GM23338 (cell line): ENCODE data around the gene LCP2. TPM values are rescaled to one million over a fixed set of nuclear protein-coding genes. Genes with fewer than 3 reads are reported as not detected.

Experiments
- ATAC-seq: fragments of 200-7000 bp; cut with Tn5 transposase; 3 replicates; pipeline ENCODE4 v1.9.1; 2020
- DNase-seq: peaks from one replicate; pipeline ENCODE4 v3.0.0-alpha.2; 2015; ENCODE audit warnings: low spot score
- H2AFZ ChIP-seq: fragments of 200-600 bp; sonication (generic); 2 replicates; pipeline ENCODE4 v1.8.0; 2016; ENCODE audit warnings: antibody characterized with exemption, mild to moderate bottlenecking, moderate library complexity
- H3F3A ChIP-seq: fragments of 200-600 bp; sonication (generic); replicated peaks from 2 replicates; pipeline ENCODE4 v1.8.0; 2017; ENCODE audit warnings: antibody characterized with exemption, mixed run types, low read depth
- H3K27ac ChIP-seq: fragments of 200-600 bp; sonication (generic); 2 replicates; pipeline ENCODE4 v1.6.1; 2016; ENCODE audit warnings: low read depth
- H3K27me3 ChIP-seq: fragments of 200-600 bp; sonication (generic); 2 replicates; pipeline ENCODE4 v1.8.0; 2016; ENCODE audit warnings: mild to moderate bottlenecking, mixed run types, moderate library complexity; ENCODE audit not compliant: insufficient read depth
- H3K36me3 ChIP-seq: fragments of 200-600 bp; sonication (generic); 2 replicates; pipeline ENCODE4 v1.8.0; 2016; ENCODE audit warnings: mild to moderate bottlenecking; ENCODE audit not compliant: insufficient read depth
- H3K4me1 ChIP-seq: fragments of 200-600 bp; sonication (generic); 2 replicates; pipeline ENCODE4 v1.8.0; 2016; ENCODE audit warnings: mild to moderate bottlenecking, moderate library complexity; ENCODE audit not compliant: insufficient read depth
- H3K4me2 ChIP-seq: fragments of 200-600 bp; sonication (generic); 2 replicates; pipeline ENCODE4 v1.7.1; 2017; ENCODE audit warnings: mixed run types
- H3K4me3 ChIP-seq: fragments of 200-600 bp; sonication (generic); 2 replicates; pipeline ENCODE4 v1.6.1; 2016; ENCODE audit warnings: mixed run types
- H3K79me2 ChIP-seq: fragments of 200-600 bp; sonication (generic); replicated peaks from 2 replicates; pipeline ENCODE4 v1.8.0; 2017; ENCODE audit warnings: mild to moderate bottlenecking; ENCODE audit not compliant: insufficient read depth
- H3K9me2 ChIP-seq: fragments of 200-600 bp; sonication (generic); 2 replicates; pipeline ENCODE4 v1.8.0; 2017; ENCODE audit not compliant: insufficient read depth
- H4K20me1 ChIP-seq: fragments of 200-600 bp; sonication (generic); replicated peaks from 2 replicates; pipeline ENCODE4 v1.8.0; 2017; ENCODE audit warnings: mild to moderate bottlenecking; ENCODE audit not compliant: insufficient read depth
- H3K27ac Mint-ChIP-seq: 2 replicates; pipeline ENCODE4 v1.8.0; 2020; ENCODE audit warnings: inconsistent platforms, mild to moderate bottlenecking, moderate library complexity, mixed read lengths
- H3K27me3 Mint-ChIP-seq: 3 replicates; pipeline ENCODE4 v1.8.0; 2022; ENCODE audit warnings: low read depth, mild to moderate bottlenecking, moderate library complexity, mixed read lengths, inconsistent platforms; ENCODE audit not compliant: insufficient read depth, poor library complexity
- H3K36me3 Mint-ChIP-seq: 3 replicates; pipeline ENCODE4 v1.8.0; 2021; ENCODE audit warnings: low read depth, mild to moderate bottlenecking, inconsistent platforms, moderate library complexity, mixed read lengths
- H3K4me1 Mint-ChIP-seq: 3 replicates; pipeline ENCODE4 v1.8.0; 2020; ENCODE audit warnings: mild to moderate bottlenecking, inconsistent platforms, mixed read lengths
- H3K4me3 Mint-ChIP-seq: 3 replicates; pipeline ENCODE4 v1.8.0; 2021; ENCODE audit warnings: moderate library complexity, mild to moderate bottlenecking, inconsistent platforms, mixed read lengths
- H3K9me3 Mint-ChIP-seq: 3 replicates; pipeline ENCODE4 v1.8.0; 2020; ENCODE audit warnings: moderate library complexity, mild to moderate bottlenecking, inconsistent platforms, mixed read lengths
- CREB1 ChIP-seq: fragments of 250-450 bp; sonication (Bioruptor Pico); IDR thresholded peaks from 2 replicates; pipeline ENCODE4 v1.5.0; 2020; ENCODE audit warnings: low read depth, mild to moderate bottlenecking, moderate library complexity
- EZH2 ChIP-seq: fragments of 200-600 bp; sonication (generic); IDR thresholded peaks from one replicate; pipeline ENCODE4 v1.8.0; 2017; ENCODE audit warnings: antibody characterized with exemption, mild to moderate bottlenecking, low read depth; ENCODE audit not compliant: unreplicated experiment
- NANOG ChIP-seq: IDR thresholded peaks from 2 replicates; pipeline ENCODE4 v1.6.1; 2016; ENCODE audit warnings: antibody characterized with exemption, borderline replicate concordance
- REST ChIP-seq: IDR thresholded peaks from one replicate; pipeline ENCODE4 v1.6.1; 2018; ENCODE audit warnings: antibody characterized with exemption; ENCODE audit not compliant: unreplicated experiment
- ZNF114 ChIP-seq: fragments of 250-450 bp; sonication (Bioruptor Pico); IDR thresholded peaks from 2 replicates; pipeline ENCODE4 v1.5.0; 2020; ENCODE audit warnings: mild to moderate bottlenecking, moderate library complexity
- ZNF331 ChIP-seq: fragments of 250-450 bp; sonication (Bioruptor Pico); IDR thresholded peaks from 2 replicates; pipeline ENCODE4 v1.5.0; 2020; ENCODE audit warnings: low read depth, mild to moderate bottlenecking, moderate library complexity
- polyA plus RNA-seq: library from polyadenylated mRNA; unstranded; fragments of >200 nt; fragmentation: Nextera tagmentation; extraction: Ambion mirVana; gene quantifications from 2 replicates; pipeline ENCODE4 v1.2.1, GENCODE V29; 2016
- total RNA-seq: library from RNA; depleted of rRNA; stranded (reverse); fragments of >200 nt; shearing (Covaris generic); gene quantifications from 2 replicates; pipeline ENCODE4 v1.2.3, GENCODE V29; 2014
- TF ChIP-seq, protein P1 (sequence below): fragments of 250-450 bp; sonication (Bioruptor Pico); IDR thresholded peaks from 2 replicates; pipeline ENCODE4 v1.5.0; 2020; ENCODE audit warnings: mild to moderate bottlenecking, moderate library complexity

Gene LCP2
- total and polyA plus RNA-seq, 2 experiments from 2014 or later, result 0.26 to 0.38 TPM

DNA sequence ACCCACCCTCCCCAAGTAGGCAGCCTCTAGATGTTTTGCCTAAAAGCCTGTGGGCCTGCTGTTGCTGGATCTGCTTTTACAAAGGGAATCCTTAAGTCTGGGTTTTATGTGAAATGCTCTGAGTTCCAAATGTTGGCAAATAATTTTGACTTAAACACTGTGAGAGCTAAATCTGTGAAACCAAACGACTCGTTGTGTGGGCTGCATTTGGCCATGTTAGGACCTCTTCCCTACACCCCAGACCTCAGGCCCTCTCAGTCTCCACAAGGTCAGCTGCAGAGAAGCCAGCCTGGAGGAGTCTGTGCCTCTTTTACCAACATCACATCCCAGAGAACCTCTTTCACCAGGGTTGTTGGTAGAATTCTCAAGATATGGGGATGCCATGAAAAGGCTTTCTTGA lies 9.4 kb downstream of the LCP2 start (continued):
- TF ChIP-seq, protein P1, sequence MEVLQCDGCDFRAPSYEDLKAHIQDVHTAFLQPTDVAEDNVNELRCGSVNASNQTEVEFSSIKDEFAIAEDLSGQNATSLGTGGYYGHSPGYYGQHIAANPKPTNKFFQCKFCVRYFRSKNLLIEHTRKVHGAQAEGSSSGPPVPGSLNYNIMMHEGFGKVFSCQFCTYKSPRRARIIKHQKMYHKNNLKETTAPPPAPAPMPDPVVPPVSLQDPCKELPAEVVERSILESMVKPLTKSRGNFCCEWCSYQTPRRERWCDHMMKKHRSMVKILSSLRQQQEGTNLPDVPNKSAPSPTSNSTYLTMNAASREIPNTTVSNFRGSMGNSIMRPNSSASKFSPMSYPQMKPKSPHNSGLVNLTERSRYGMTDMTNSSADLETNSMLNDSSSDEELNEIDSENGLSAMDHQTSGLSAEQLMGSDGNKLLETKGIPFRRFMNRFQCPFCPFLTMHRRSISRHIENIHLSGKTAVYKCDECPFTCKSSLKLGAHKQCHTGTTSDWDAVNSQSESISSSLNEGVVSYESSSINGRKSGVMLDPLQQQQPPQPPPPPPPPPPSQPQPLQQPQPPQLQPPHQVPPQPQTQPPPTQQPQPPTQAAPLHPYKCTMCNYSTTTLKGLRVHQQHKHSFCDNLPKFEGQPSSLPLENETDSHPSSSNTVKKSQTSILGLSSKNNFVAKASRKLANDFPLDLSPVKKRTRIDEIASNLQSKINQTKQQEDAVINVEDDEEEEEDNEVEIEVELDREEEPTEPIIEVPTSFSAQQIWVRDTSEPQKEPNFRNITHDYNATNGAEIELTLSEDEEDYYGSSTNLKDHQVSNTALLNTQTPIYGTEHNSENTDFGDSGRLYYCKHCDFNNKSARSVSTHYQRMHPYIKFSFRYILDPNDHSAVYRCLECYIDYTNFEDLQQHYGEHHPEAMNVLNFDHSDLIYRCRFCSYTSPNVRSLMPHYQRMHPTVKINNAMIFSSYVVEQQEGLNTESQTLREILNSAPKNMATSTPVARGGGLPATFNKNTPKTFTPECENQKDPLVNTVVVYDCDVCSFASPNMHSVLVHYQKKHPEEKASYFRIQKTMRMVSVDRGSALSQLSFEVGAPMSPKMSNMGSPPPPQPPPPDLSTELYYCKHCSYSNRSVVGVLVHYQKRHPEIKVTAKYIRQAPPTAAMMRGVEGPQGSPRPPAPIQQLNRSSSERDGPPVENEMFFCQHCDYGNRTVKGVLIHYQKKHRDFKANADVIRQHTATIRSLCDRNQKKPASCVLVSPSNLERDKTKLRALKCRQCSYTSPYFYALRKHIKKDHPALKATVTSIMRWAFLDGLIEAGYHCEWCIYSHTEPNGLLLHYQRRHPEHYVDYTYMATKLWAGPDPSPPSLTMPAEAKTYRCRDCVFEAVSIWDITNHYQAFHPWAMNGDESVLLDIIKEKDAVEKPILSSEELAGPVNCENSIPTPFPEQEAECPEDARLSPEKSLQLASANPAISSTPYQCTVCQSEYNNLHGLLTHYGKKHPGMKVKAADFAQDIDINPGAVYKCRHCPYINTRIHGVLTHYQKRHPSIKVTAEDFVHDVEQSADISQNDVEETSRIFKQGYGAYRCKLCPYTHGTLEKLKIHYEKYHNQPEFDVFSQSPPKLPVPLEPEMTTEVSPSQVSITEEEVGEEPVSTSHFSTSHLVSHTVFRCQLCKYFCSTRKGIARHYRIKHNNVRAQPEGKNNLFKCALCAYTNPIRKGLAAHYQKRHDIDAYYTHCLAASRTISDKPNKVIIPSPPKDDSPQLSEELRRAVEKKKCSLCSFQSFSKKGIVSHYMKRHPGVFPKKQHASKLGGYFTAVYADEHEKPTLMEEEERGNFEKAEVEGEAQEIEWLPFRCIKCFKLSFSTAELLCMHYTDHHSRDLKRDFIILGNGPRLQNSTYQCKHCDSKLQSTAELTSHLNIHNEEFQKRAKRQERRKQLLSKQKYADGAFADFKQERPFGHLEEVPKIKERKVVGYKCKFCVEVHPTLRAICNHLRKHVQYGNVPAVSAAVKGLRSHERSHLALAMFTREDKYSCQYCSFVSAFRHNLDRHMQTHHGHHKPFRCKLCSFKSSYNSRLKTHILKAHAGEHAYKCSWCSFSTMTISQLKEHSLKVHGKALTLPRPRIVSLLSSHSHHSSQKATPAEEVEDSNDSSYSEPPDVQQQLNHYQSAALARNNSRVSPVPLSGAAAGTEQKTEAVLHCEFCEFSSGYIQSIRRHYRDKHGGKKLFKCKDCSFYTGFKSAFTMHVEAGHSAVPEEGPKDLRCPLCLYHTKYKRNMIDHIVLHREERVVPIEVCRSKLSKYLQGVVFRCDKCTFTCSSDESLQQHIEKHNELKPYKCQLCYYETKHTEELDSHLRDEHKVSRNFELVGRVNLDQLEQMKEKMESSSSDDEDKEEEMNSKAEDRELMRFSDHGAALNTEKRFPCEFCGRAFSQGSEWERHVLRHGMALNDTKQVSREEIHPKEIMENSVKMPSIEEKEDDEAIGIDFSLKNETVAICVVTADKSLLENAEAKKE, result no peak
- no peak for TF ChIP-seq NANOG
- no peak for TF ChIP-seq EZH2
- TF ChIP-seq CREB1 (CRISPR knock-in tag), result no peak
- no peak for TF ChIP-seq ZNF331 (CRISPR knock-in tag)
- no peak for TF ChIP-seq ZNF114 (CRISPR knock-in tag)

DNA sequence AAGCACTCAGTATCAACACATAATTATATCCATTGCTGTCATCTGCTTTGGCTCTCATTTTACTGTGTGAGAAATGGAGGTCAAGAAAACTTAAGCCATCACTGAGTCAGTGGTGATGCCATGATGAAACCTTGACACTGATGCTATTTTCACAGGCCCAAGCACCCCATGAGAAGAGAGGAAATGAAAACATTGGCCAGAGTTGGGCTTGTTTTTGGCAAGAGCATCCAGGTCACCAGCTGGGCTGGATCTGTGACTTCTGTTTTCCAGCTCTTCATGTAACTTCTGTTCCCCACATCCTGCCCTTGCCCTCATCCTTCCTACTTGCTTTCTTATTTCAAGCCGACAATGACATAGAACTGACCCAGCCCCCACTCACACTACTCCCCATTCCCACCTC lies 10.0 kb downstream of the LCP2 start:
- H2AFZ ChIP-seq, result no peak overlapping the region
- H3K4me1 ChIP-seq, result peaks cover 18% of the 10 kb centered on the region
- H3K79me2 ChIP-seq, result no peaks in the 10 kb centered on the region
- no peaks in the 10 kb centered on the region for H3K36me3 ChIP-seq
- H3K27ac ChIP-seq, result no peak overlapping the region
- Mint-ChIP-seq H3K4me1 (peaks cover 13% of the 10 kb centered on the region), H3K4me3 (no peak overlapping the region), H3K27me3 (peaks cover 19% of the 10 kb centered on the region), H3K27ac (no peak overlapping the region), H3K9me3 (peaks cover 53% of the 10 kb centered on the region), H3K36me3 (peaks cover 41% of the 10 kb centered on the region)
- H3F3A ChIP-seq, result no peaks in the 10 kb centered on the region
- no peak overlapping the region for H3K4me2 ChIP-seq
- no peak overlapping the region for H3K4me3 ChIP-seq
- H4K20me1 ChIP-seq, result no peaks in the 10 kb centered on the region
- DNase-seq, result no peak
- H3K27me3 ChIP-seq, result no peaks in the 10 kb centered on the region
- 0 out of 2 replicates have a peak, but pooled peaks cover 4% of the 10 kb centered on the region for H3K9me2 ChIP-seq
- no peak for ATAC-seq
- TF ChIP-seq REST (no peak), ZNF331 (CRISPR knock-in tag) (no peak)
